GM12878 (cell line): ENCODE measurements around the gene PLPP6. TPM values are rescaled to one million over a fixed set of nuclear protein-coding genes. Genes with fewer than 3 reads are reported as not detected.

Source experiments
- ATAC-seq: fragments of 200-7000 bp; cut with Tn5 transposase; 3 replicates; pipeline ENCODE4 v1.9.1; 2020; ENCODE audit warnings: mild to moderate bottlenecking, moderate library complexity
- BruUV-seq: library from RNA; stranded (reverse); fragments of 400-500 nt; replicated peaks from 2 replicates; lab custom pipeline; 2021; lab: Mats Ljungman, UMichigan
- CTCF ChIA-PET: fragments of 300-600 bp; sonication (Branson Sonifier 250); formaldehyde crosslinking; extraction: SDS; loops from one replicate; lab custom pipeline; 2021; ENCODE audit warnings: inconsistent platforms; lab: Yijun Ruan, JAX
- POLR2A ChIA-PET: fragments of 350-600 bp; formaldehyde crosslinking; extraction: SDS; loops from one replicate; lab custom pipeline; 2021; ENCODE audit warnings: inconsistent platforms; lab: Charles Lee
- RAD21 ChIA-PET: fragments of 300-600 bp; sonication (Branson Sonifier 250); formaldehyde crosslinking; loops from one replicate; lab custom pipeline; 2023; ENCODE audit warnings: antibody characterized with exemption; ENCODE audit not compliant: unreplicated experiment; lab: Charles Lee
- SMC1A ChIA-PET: fragments of 300-600 bp; sonication (Branson Sonifier 250); formaldehyde crosslinking; loops from one replicate; lab custom pipeline; 2023; ENCODE audit not compliant: unreplicated experiment, uncharacterized antibody; lab: Charles Lee
- DNase-seq: peaks from one replicate; pipeline ENCODE4 v3.0.0-alpha.2; 2011; ENCODE audit warnings: low read depth, low spot score
- FAIRE-seq: peaks from 3 replicates; lab custom pipeline; 2011; peaks lifted over from hg19 to GRCh38; lab: Jason Lieb, UNC
- H2AFZ ChIP-seq: 2 replicates; pipeline ENCODE4 v1.6.0; 2011; ENCODE audit warnings: low read depth, low read length, control low read depth; ENCODE audit not compliant: control insufficient read depth
- H3K27ac ChIP-seq: 2 replicates; pipeline ENCODE4 v1.5.1; 2011; ENCODE audit warnings: control low read depth; ENCODE audit not compliant: control insufficient read depth, insufficient read depth
- H3K27me3 ChIP-seq, 2 experiments: replicated peaks in 1 of 2; 2 replicates each; pipeline versions ENCODE4 v1.6.0 to v1.6.1; 2011; ENCODE audit warnings: low read length in 1 of 2; ENCODE audit not compliant: control insufficient read depth in 2 of 2, insufficient read depth in 2 of 2
- H3K36me3 ChIP-seq, 2 experiments: 2 replicates each; pipeline ENCODE4 v1.5.1; 2011; ENCODE audit warnings: low read length in 1 of 2; ENCODE audit not compliant: control insufficient read depth in 2 of 2, insufficient read depth in 2 of 2
- H3K4me1 ChIP-seq: 2 replicates; pipeline ENCODE4 v1.6.1; 2011; ENCODE audit warnings: mild to moderate bottlenecking, low read length, moderate library complexity, mixed read lengths; ENCODE audit not compliant: control insufficient read depth, insufficient read depth
- H3K4me2 ChIP-seq: 2 replicates; pipeline ENCODE4 v1.6.0; 2011; ENCODE audit warnings: control low read depth; ENCODE audit not compliant: control insufficient read depth, insufficient read depth
- H3K4me3 ChIP-seq: fragments of 200-600 bp; sonication (generic); 2 replicates; pipeline ENCODE4 v1.5.1; 2016
- H3K79me2 ChIP-seq: 2 replicates; pipeline ENCODE4 v1.6.0; 2011; ENCODE audit warnings: low read length; ENCODE audit not compliant: control insufficient read depth, insufficient read depth
- H3K9ac ChIP-seq: 2 replicates; pipeline ENCODE4 v1.8.0; 2011; ENCODE audit warnings: low read length, control low read depth, mixed read lengths; ENCODE audit not compliant: control insufficient read depth, insufficient read depth
- H3K9me3 ChIP-seq: replicated peaks from 3 replicates; pipeline ENCODE4 v1.5.1; 2011; ENCODE audit warnings: mild to moderate bottlenecking, low read length; ENCODE audit not compliant: control insufficient read depth, insufficient read depth
- H4K20me1 ChIP-seq: 2 replicates; pipeline ENCODE4 v1.6.0; 2011; ENCODE audit not compliant: control insufficient read depth, insufficient read depth
- ETV6 ChIP-seq, 2 experiments: fragments of 450-650 bp in 1 of 2; IDR thresholded peaks in 1 of 2; conservative IDR thresholded peaks in 1 of 2; 2 replicates each; pipeline ENCODE4 v1.6.1; 2014; ENCODE audit warnings: antibody characterized with exemption in 1 of 2, borderline replicate concordance in 1 of 2, low read depth in 1 of 2, mild to moderate bottlenecking in 1 of 2, moderate library complexity in 1 of 2
- MLLT1 ChIP-seq: fragments of 450-650 bp; IDR thresholded peaks from 2 replicates; pipeline ENCODE4 v1.6.1; 2016; ENCODE audit warnings: mild to moderate bottlenecking
- NRF1 ChIP-seq: conservative IDR thresholded peaks from 2 replicates; pipeline ENCODE4 v1.6.1; 2011; ENCODE audit warnings: mild to moderate bottlenecking, low read depth, low read length, improper control_type of control experiment
- ZBTB4 ChIP-seq: fragments of 450-650 bp; formaldehyde crosslinking; IDR thresholded peaks from 2 replicates; pipeline ENCODE4 v1.4.0; 2022; ENCODE audit warnings: mild to moderate bottlenecking, moderate library complexity
- ZNF622 ChIP-seq: fragments of 450-650 bp; IDR thresholded peaks from 2 replicates; pipeline ENCODE4 v1.6.1; 2017; ENCODE audit warnings: mild to moderate bottlenecking, inconsistent platforms
- WGBS: methylation state at CpG from one replicate; pipeline ENCODE4 v1.1.6; 2016; ENCODE audit warnings: low lambda C conversion rate; ENCODE audit not compliant: insufficient replicate concordance, insufficient coverage; ENCODE audit errors: missing lambda C conversion rate; 5-methylcytosine and 5-hydroxymethylcytosine counted together
- in situ Hi-C: fragments of 300-500 bp; cut with MboI; formaldehyde crosslinking; loops from 9 replicates; pipeline ENCODE4 v1.14.3; 2018; ENCODE audit warnings: mixed read lengths
- intact Hi-C: fragments of 100-400 bp; cut with micrococcal nuclease; formaldehyde crosslinking; loops from one replicate; pipeline ENCODE4 v1.14.2; 2022; ENCODE audit not compliant: unreplicated experiment
- polyA plus RNA-seq, 11 experiments: library from polyadenylated mRNA; depleted of rRNA in 4 of 11; unstranded in 6 of 11; stranded (reverse) in 5 of 11; fragments of >200 nt; fragmentation: Nextera tagmentation in 4 of 11; fragmentation: Illumina TruSeq in 1 of 11; extraction: Ambion mirVana in 4 of 11; extraction: Trizol in 1 of 11; gene quantifications; 1 replicate in 1 of 11; 2 replicates in 10 of 11; pipeline versions ENCODE4 v1.2.1 to v1.2.3, GENCODE V29; 2011 to 2016; ENCODE audit warnings: inconsistent platforms in 2 of 11, missing spikeins in 2 of 11, low read depth in 1 of 11
- total RNA-seq, 4 experiments: library from RNA; depleted of rRNA in 3 of 4; stranded (reverse); fragments of >200 nt in 3 of 4; fragmentation: Illumina TruSeq in 1 of 4; extraction: Trizol in 1 of 4; gene quantifications; 2 replicates each; pipeline versions ENCODE4 v1.2.1 to v1.2.3, GENCODE V29; 2013 to 2021

Gene PLPP6
- total and polyA plus RNA-seq, 10 of the 15 experiments (the other 5 are each of a cell fraction or from before 2014, with no cell fraction given): 1.6 to 11.3 (median 6.9) TPM

GRCh38 chr9:4680750-4681149 lies 18.7 kb downstream of the PLPP6 start:
- Histone ChIP-seq H2AFZ (no peak overlapping the region), H3K4me2 (peak overlapping the region; percentile 65), H3K27me3 (no peaks in the 10 kb centered on the region), H3K27ac (no peak overlapping the region; the same call in 1 of the 2 replicates), H3K9ac (no peak overlapping the region; the same call in 1 of the 2 replicates), H4K20me1 (no peaks in the 10 kb centered on the region)
- FAIRE-seq (no peak), DNase-seq (no peak), ATAC-seq (peak; percentile 7; the same call in 1 of the 3 replicates)
- intact Hi-C loops: loop anchor here (1.0 kb wide), 1 partner anchor 9 kb away; no protein-coding TSS in a partner anchor
- ChIA-PET SMC1A (interaction anchor here (0.7 to 2.0 kb wide), 6 partner anchors 9 to 313 kb away, joined by 3 to 5 read pairs (median 4); partner anchors contain the start of gene PLPP6), POLR2A (interaction anchor here (1.1 to 1.7 kb wide), 3 partner anchors 13 to 60 kb away, joined by 3 to 6 read pairs (median 5); no protein-coding TSS in a partner anchor)
- BruUV-seq: no TSS peak
- 0 out of 2 replicates have a peak, but pooled peaks have one; percentile 8 for TF ChIP-seq MLLT1
- no peak for TF ChIP-seq ZNF622
- no peak for TF ChIP-seq NRF1
- no peak for TF ChIP-seq ETV6 (conservative IDR thresholded peaks at IDR 0.05 in 1 of 2, IDR thresholded peaks at IDR 0.05 in 1 of 2; ENCODE audit: borderline replicate concordance in 1 of 2, low read depth in 1 of 2)
- TF ChIP-seq ZBTB4 (CRISPR knock-in tag): no peak
- TF ChIP-seq, all 136 proteins: peak for 1
- Histone ChIP-seq H3K36me3 (peaks cover 0 to 2% of the 10 kb centered on the region in 2 experiments; a peak in 1 of 4 replicates), H3K9me3 (no peaks in the 10 kb centered on the region), H3K4me1 (peaks cover 3% of the 10 kb centered on the region; the same call in 1 of the 2 replicates), H3K4me3 (peak overlapping the region; percentile 89), H3K79me2 (peaks cover 31% of the 10 kb centered on the region)
- 25% methylated on average over 2 of the region's 2 CpGs for WGBS
- ChIA-PET RAD21 (interaction anchor here (0.5 to 1.0 kb wide), 2 partner anchors 14 to 53 kb away, joined by 3 read pairs; partner anchors contain the start of gene SPATA6L), CTCF (interaction anchor here (0.7 to 1.4 kb wide), 5 partner anchors 15 to 41 kb away, joined by 3 to 4 read pairs (median 4); partner anchors contain the start of gene PLPP6)
- in situ Hi-C loops: no loop called here
